Kidney (tissue), 14 donors: ENCODE results near the gene PAX7. TPM values are rescaled to one million over a fixed set of nuclear protein-coding genes. Genes with fewer than 3 reads are reported as not detected.
A peak's percentile ranks its signal among the peaks of the same experiment; 100 is the strongest.

Source experiments
- DNase-seq, 5 donors: peaks; one replicate each; pipeline ENCODE4 v3.0.0-alpha.2; 2013 to 2020
- FAIRE-seq: peaks from 2 replicates; lab custom pipeline; 2012; peaks lifted over from hg19 to GRCh38; lab: Jason Lieb, UNC
- H3K27ac ChIP-seq, 2 donors: one replicate each; pipeline ENCODE4 v1.7.0; 2013; ENCODE audit warnings: low read depth in 2 of 2, low read length in 2 of 2, inconsistent platforms in 1 of 2
- H3K27me3 ChIP-seq: one replicate; pipeline ENCODE4 v1.7.1; 2013; ENCODE audit warnings: low read length, inconsistent platforms; ENCODE audit not compliant: control insufficient read depth, insufficient read depth
- H3K36me3 ChIP-seq, 3 donors: one replicate each; pipeline versions ENCODE4 v1.7.0 to v1.7.1; 2013; ENCODE audit warnings: low read length in 3 of 3, control low read depth in 1 of 3, inconsistent platforms in 1 of 3; ENCODE audit not compliant: insufficient read depth in 3 of 3, control insufficient read depth in 2 of 3
- H3K4me1 ChIP-seq, 3 donors: one replicate each; pipeline versions ENCODE4 v1.7.0 to v1.7.1; 2013; ENCODE audit warnings: low read length in 3 of 3, inconsistent platforms in 1 of 3, low read depth in 1 of 3; ENCODE audit not compliant: control insufficient read depth in 2 of 3, insufficient read depth in 2 of 3
- H3K4me3 ChIP-seq, 3 donors: one replicate each; pipeline versions ENCODE4 v1.7.0 to v1.8.1; 2013; ENCODE audit warnings: low read length in 3 of 3, control low read depth in 1 of 3, inconsistent platforms in 1 of 3
- H3K9ac ChIP-seq, 3 donors: one replicate each; pipeline versions ENCODE4 v1.7.0 to v1.7.1; 2013; ENCODE audit warnings: low read length in 3 of 3, control low read depth in 1 of 3, inconsistent platforms in 1 of 3
- H3K9me3 ChIP-seq, 3 donors: one replicate each; pipeline versions ENCODE4 v1.7.0 to v1.7.1; 2013; ENCODE audit warnings: low read length in 3 of 3, control low read depth in 1 of 3, inconsistent platforms in 1 of 3; ENCODE audit not compliant: control insufficient read depth in 2 of 3, insufficient read depth in 1 of 3
- CTCF ChIP-seq: IDR thresholded peaks from 3 replicates; pipeline ENCODE4 v1.5.1; 2012; ENCODE audit warnings: mild to moderate bottlenecking, moderate library complexity, borderline replicate concordance; ENCODE audit not compliant: insufficient read depth; ENCODE audit errors: extremely low read depth
- intact Hi-C: fragments of 100-400 bp; cut with DNase I; formaldehyde crosslinking; loops from one replicate; pipeline ENCODE4 v1.11.1; 2022
- polyA plus RNA-seq: library from polyadenylated mRNA; stranded (reverse); fragments of 350-450 nt; fragmentation: Illumina TruSeq; extraction: RNeasy Lipid Tissue Mini Kit (QIAGEN cat#74804); gene quantifications from one replicate; pipeline ENCODE4 v1.2.3, GENCODE V29; 2014; ENCODE audit warnings: low read depth, low replicate concordance; ENCODE audit not compliant: insufficient read depth
- total RNA-seq: library from RNA; stranded (reverse); fragmentation: NEBNext Ultra II Directional; extraction: Animal tissue kit (Norgen Biotek cat#: 25700); gene quantifications from one replicate; pipeline ENCODE4 v1.2.1, GENCODE V29; 2021
- donor health status: control.
- donor health status: control.
- donor health status: control.
- donor health status: control.
- donor health status: control.
- donor health status: DM: yes; HTN: yes; CAD: no.
- donor health status: Normal renal cell carcinoma (clear cell type).

PAX7 gene
- total and polyA plus RNA-seq, 2 donors from 2014 or later: not detected

- Histone ChIP-seq H3K27me3 (no peaks in the 10 kb centered on the region), H3K9ac (no peak overlapping the region), H3K4me1 (no peaks in the 10 kb centered on the region), H3K27ac (no peak overlapping the region), H3K9me3 (no peaks in the 10 kb centered on the region), H3K36me3 (no peaks in the 10 kb centered on the region), H3K4me3 (no peak overlapping the region)
- DNase-seq (peak; percentile 62 to 84 (median 74)), FAIRE-seq (no peak)
- intact Hi-C loops: loop anchor here (2.0 kb wide), 1 partner anchor 223 kb away; no protein-coding TSS in a partner anchor
- peak; percentile 93 for TF ChIP-seq CTCF
Observed at GRCh38 chr1:18597160-18598042, 33.2 kb upstream of the PAX7 start.

GRCh38 chr1:18599086-18599485, 31.6 kb upstream of the PAX7 start:
- Histone ChIP-seq H3K27me3 (no peaks in the 10 kb centered on the region), H3K36me3 (no peaks in the 10 kb centered on the region), H3K27ac (no peak overlapping the region), H3K9ac (no peak overlapping the region), H3K9me3 (no peaks in the 10 kb centered on the region), H3K4me3 (no peak overlapping the region), H3K4me1 (no peaks in the 10 kb centered on the region)
- DNase-seq: peak in 3 of 5 donors; percentile 51 to 87 (median 63)
- no peak for TF ChIP-seq CTCF
- intact Hi-C loops: no loop called here
- FAIRE-seq: no peak

GRCh38 chr1:18599704-18600103, 30.9 kb upstream of the PAX7 start:
- Histone ChIP-seq H3K36me3 (no peaks in the 10 kb centered on the region), H3K27ac (no peak overlapping the region), H3K27me3 (no peaks in the 10 kb centered on the region), H3K9me3 (no peaks in the 10 kb centered on the region), H3K4me1 (no peaks in the 10 kb centered on the region), H3K4me3 (no peak overlapping the region), H3K9ac (no peak overlapping the region)
- FAIRE-seq: no peak
- TF ChIP-seq CTCF: no peak
- no peak for DNase-seq
- intact Hi-C loops: loop anchor here (10.0 kb wide), 1 partner anchor 275 kb away; no protein-coding TSS in a partner anchor
